Esophagus (tissue), 2 donors: Measurements from ENCODE around the gene CASP8. TPM values are rescaled to one million over a fixed set of nuclear protein-coding genes. Genes with fewer than 3 reads are reported as not detected.
A peak's percentile ranks its signal among the peaks of the same experiment; 100 is the strongest.
"Not testable (repeated sequence)": the region's sequence is repeated elsewhere in the genome, so short reads cannot be mapped to it uniquely, and the experiment has no call there.

Experiments used
- H3K27ac ChIP-seq, 2 donors: one replicate each; pipeline ENCODE4 v1.5.1; 2013; ENCODE audit warnings: low read depth in 2 of 2, mild to moderate bottlenecking in 2 of 2, inconsistent platforms in 1 of 2, low read length in 1 of 2, moderate library complexity in 1 of 2
- H3K27me3 ChIP-seq, 2 donors: one replicate each; pipeline ENCODE4 v1.6.1; 2013; ENCODE audit warnings: low read length in 2 of 2, control low read depth in 1 of 2, mild to moderate bottlenecking in 1 of 2; ENCODE audit not compliant: insufficient read depth in 2 of 2, control insufficient read depth in 1 of 2
- H3K36me3 ChIP-seq, 2 donors: one replicate each; pipeline ENCODE4 v1.6.1; 2013; ENCODE audit warnings: low read length in 1 of 2; ENCODE audit not compliant: control insufficient read depth in 2 of 2, insufficient read depth in 2 of 2
- H3K4me1 ChIP-seq, 2 donors: one replicate each; pipeline ENCODE4 v1.6.1; 2013; ENCODE audit warnings: low read length in 1 of 2; ENCODE audit not compliant: control insufficient read depth in 2 of 2, insufficient read depth in 2 of 2
- H3K4me3 ChIP-seq, 2 donors: one replicate each; pipeline ENCODE4 v1.5.1; 2013; ENCODE audit warnings: low read length in 2 of 2, mild to moderate bottlenecking in 2 of 2, low read depth in 1 of 2, moderate library complexity in 1 of 2
- H3K9me3 ChIP-seq, 2 donors: one replicate each; pipeline ENCODE4 v1.6.1; 2013; ENCODE audit warnings: mild to moderate bottlenecking in 2 of 2, low read depth in 1 of 2, low read length in 1 of 2, moderate library complexity in 1 of 2; ENCODE audit not compliant: control insufficient read depth in 2 of 2, insufficient read depth in 1 of 2
- WGBS, 2 donors: extraction: QIAGEN DNeasy Blood & Tissue Kit; methylation state at CpG; one replicate each; pipeline ENCODE4 v1.1.7; 2013; 5-methylcytosine and 5-hydroxymethylcytosine counted together
- polyA plus RNA-seq, 2 donors: library from polyadenylated mRNA; stranded (reverse); fragments of 200-250 nt; gene quantifications; one replicate each; pipeline ENCODE4 v1.2.3, GENCODE V29; 2013
- donor health status: healthy with polysubstance abuse.
- donor health status: Bipolar disorder and iron deficiency.

Gene CASP8
- polyA plus RNA-seq, 2 donors, result 12.8 to 19.6 TPM

GRCh38 chr2:201231781-201232466 lies 28.4 kb upstream of the CASP8 start:
- Histone ChIP-seq H3K27me3 (no peaks in the 10 kb centered on the region), H3K36me3 (no peaks in the 10 kb centered on the region), H3K4me1 (peaks cover 3 to 5% of the 10 kb centered on the region in 2 donors), H3K27ac (peak overlapping the region; percentile 2 to 40), H3K4me3 (no peak overlapping the region), H3K9me3 (no peaks in the 10 kb centered on the region)
- WGBS, 2 donors, result 11 to 13% methylated on average over 8 of the region's 8 CpGs

GRCh38 chr2:201232467-201232815 lies 27.9 kb upstream of the CASP8 start:
- WGBS, 2 donors, result 37 to 38% methylated on average over 3 of the region's 3 CpGs
- H3K27ac ChIP-seq, result peak overlapping the region in 1 of 2 donors; percentile 47
- H3K9me3 ChIP-seq, result no peaks in the 10 kb centered on the region
- H3K36me3 ChIP-seq, result no peaks in the 10 kb centered on the region
- peaks cover 3 to 5% of the 10 kb centered on the region in 2 donors for H3K4me1 ChIP-seq
- no peak overlapping the region for H3K4me3 ChIP-seq
- H3K27me3 ChIP-seq, result no peaks in the 10 kb centered on the region

GRCh38 chr2:201233192-201233811 lies 27.0 kb upstream of the CASP8 start:
- no peaks in the 10 kb centered on the region for H3K9me3 ChIP-seq
- H3K36me3 ChIP-seq, result no peaks in the 10 kb centered on the region
- H3K4me3 ChIP-seq, result peak overlapping the region; percentile 57 to 77
- no peaks in the 10 kb centered on the region for H3K27me3 ChIP-seq
- peaks cover 3 to 4% of the 10 kb centered on the region in 2 donors for H3K4me1 ChIP-seq
- 23 to 30% methylated on average over 8 of the region's 8 CpGs for WGBS, 2 donors
- peak overlapping the region; percentile 87 to 88 for H3K27ac ChIP-seq

- no peaks in the 10 kb centered on the region for H3K36me3 ChIP-seq
- no peaks in the 10 kb centered on the region for H3K27me3 ChIP-seq
- peak overlapping the region; percentile 57 to 77 for H3K4me3 ChIP-seq
- peak overlapping the region; percentile 87 to 88 for H3K27ac ChIP-seq
- H3K9me3 ChIP-seq, result no peaks in the 10 kb centered on the region
- WGBS, 2 donors, result 54 to 67% methylated on average over 21 of the region's 21 CpGs
- H3K4me1 ChIP-seq, result peaks cover under 1% of the 10 kb centered on the region in 2 donors
Measured at GRCh38 chr2:201233812-201234662, 26.3 kb upstream of the CASP8 start.

GRCh38 chr2:201234663-201235135 lies 25.6 kb upstream of the CASP8 start:
- Histone ChIP-seq H3K4me3 (peak overlapping the region; percentile 57 to 77), H3K27ac (no peak overlapping the region), H3K4me1 (no peaks in the 10 kb centered on the region), H3K36me3 (no peaks in the 10 kb centered on the region), H3K27me3 (no peaks in the 10 kb centered on the region), H3K9me3 (no peaks in the 10 kb centered on the region)
- WGBS, 2 donors, result 51 to 52% methylated on average over 3 of the region's 3 CpGs

- no peaks in the 10 kb centered on the region for H3K9me3 ChIP-seq
- H3K27ac ChIP-seq, result no peak overlapping the region
- WGBS, 2 donors, result 21 to 23% methylated on average over 14 of the region's 14 CpGs
- no peaks in the 10 kb centered on the region for H3K4me1 ChIP-seq
- peak overlapping the region in 1 of 2 donors; percentile 8 for H3K4me3 ChIP-seq
- no peaks in the 10 kb centered on the region for H3K27me3 ChIP-seq
- no peaks in the 10 kb centered on the region for H3K36me3 ChIP-seq
Measured at GRCh38 chr2:201235860-201236811, 24.2 kb upstream of the CASP8 start.

- H3K27ac ChIP-seq, result no peak overlapping the region
- WGBS, 2 donors, result 67 to 73% methylated on average over 7 of the region's 7 CpGs
Measured at GRCh38 chr2:201237486-201238123, 22.7 kb upstream of the CASP8 start.

GRCh38 chr2:201239167-201239935 lies 21.0 kb upstream of the CASP8 start:
- H3K9me3 ChIP-seq, H3K27me3 ChIP-seq, H3K4me1 ChIP-seq, H3K27ac ChIP-seq, H3K4me3 ChIP-seq, H3K36me3 ChIP-seq: not testable (repeated sequence)
- 88 to 90% methylated on average over 19 to 21 of the region's 21 CpGs for WGBS, 2 donors

More at GRCh38 chr2:201237486-201238123, 22.7 kb upstream of the CASP8 start:
- Histone ChIP-seq H3K36me3 (no peaks in the 10 kb centered on the region), H3K4me3 (no peak overlapping the region), H3K9me3 (no peaks in the 10 kb centered on the region), H3K4me1 (no peaks in the 10 kb centered on the region), H3K27me3 (no peaks in the 10 kb centered on the region)
